Lung microvascular endothelial cell (primary cell): Measurements from ENCODE around the gene CD300LG. TPM values are rescaled to one million over a fixed set of nuclear protein-coding genes. Genes with fewer than 3 reads are reported as not detected.
"Not testable (repeated sequence)": the region's sequence is repeated elsewhere in the genome, so short reads cannot be mapped to it uniquely, and the experiment has no call there.

Experiments used
- DNase-seq, 2 donors: peaks; one replicate each; pipeline versions ENCODE4 v3.0.0 to v3.0.0-alpha.2; 2010; ENCODE audit warnings: low read depth in 2 of 2
- total RNA-seq: library from RNA; depleted of rRNA; stranded (reverse); fragments of >200 nt; gene quantifications from 2 replicates; pipeline ENCODE4 v1.2.1, GENCODE V29; 2014

Gene CD300LG
- total RNA-seq, result under 0.01 TPM in 1 of 2 replicates, not detected in the other

- DNase-seq, result no peak
Observed at GRCh38 chr17:43846963-43847371, at the start of gene CD300LG. Gene CD300LG, plus strand, starts transcription at chr17:43847176. Its CDS starts 41 bp downstream, at chr17:43847217.

GRCh38 chr17:43798024-43798423 is 49.0 kb upstream of the CD300LG start:
- DNase-seq, result not testable (repeated sequence)

- DNase-seq, result no peak
Observed at GRCh38 chr17:43799047-43799446, 47.9 kb upstream of the CD300LG start.

GRCh38 chr17:43800736-43801135 is 46.2 kb upstream of the CD300LG start:
- no peak for DNase-seq

GRCh38 chr17:43801844-43802243 is 45.1 kb upstream of the CD300LG start:
- DNase-seq, result peak in 1 of 2 donors; percentile 26

GRCh38 chr17:43803758-43804157 is 43.2 kb upstream of the CD300LG start:
- peak in 1 of 2 donors; percentile 54 for DNase-seq

GRCh38 chr17:43805117-43805516 is 41.9 kb upstream of the CD300LG start:
- no peak for DNase-seq

- no peak for DNase-seq
Observed at GRCh38 chr17:43808076-43808475, 38.9 kb upstream of the CD300LG start.

GRCh38 chr17:43809121-43809520 is 37.9 kb upstream of the CD300LG start:
- no peak for DNase-seq

GRCh38 chr17:43810226-43810715 is 36.7 kb upstream of the CD300LG start:
- DNase-seq, result no peak

- DNase-seq, result no peak
Observed at GRCh38 chr17:43810823-43811222, 36.2 kb upstream of the CD300LG start.

- no peak for DNase-seq
Observed at GRCh38 chr17:43812396-43813265, 34.3 kb upstream of the CD300LG start.

GRCh38 chr17:43813386-43813785 is 33.6 kb upstream of the CD300LG start:
- no peak for DNase-seq

GRCh38 chr17:43814026-43814425 is 33.0 kb upstream of the CD300LG start:
- DNase-seq, result no peak

GRCh38 chr17:43814714-43815113 is 32.3 kb upstream of the CD300LG start:
- peak in 1 of 2 donors; percentile 72 for DNase-seq

- no peak for DNase-seq
Observed at GRCh38 chr17:43816336-43817320, 30.3 kb upstream of the CD300LG start.

GRCh38 chr17:43817826-43818225 is 29.1 kb upstream of the CD300LG start:
- DNase-seq, result no peak

- no peak for DNase-seq
Observed at GRCh38 chr17:43818966-43819365, 28.0 kb upstream of the CD300LG start.

GRCh38 chr17:43820759-43821158 is 26.2 kb upstream of the CD300LG start:
- no peak for DNase-seq

GRCh38 chr17:43822570-43823190 is 24.3 kb upstream of the CD300LG start:
- DNase-seq, result no peak

- DNase-seq, result peak in 1 of 2 donors; percentile 25
Observed at GRCh38 chr17:43823350-43824084, 23.5 kb upstream of the CD300LG start.
